HG03196 (cell line): ENCODE data around the gene C20orf202.
"Not testable (repeated sequence)": the region's sequence is repeated elsewhere in the genome, so short reads cannot be mapped to it uniquely, and the experiment has no call there.

Experiments
- ATAC-seq: cut with Tn5 transposase; IDR thresholded peaks from one replicate; pipeline ENCODE4 v1.9.1; 2021; ENCODE audit not compliant: unreplicated experiment

C20orf202 gene

GRCh38 chr20:1242530-1242929 is 39.3 kb downstream of the C20orf202 start:
- no peak for ATAC-seq

- ATAC-seq = no peak
Observed at GRCh38 chr20:1245578-1245977, 42.3 kb downstream of the C20orf202 start.

GRCh38 chr20:1247689-1248088 is 44.4 kb downstream of the C20orf202 start:
- no peak for ATAC-seq

- not testable (repeated sequence) for ATAC-seq
Observed at GRCh38 chr20:1250282-1250681, 47.0 kb downstream of the C20orf202 start.

- ATAC-seq = no peak
Observed at GRCh38 chr20:1252416-1252815, 49.2 kb downstream of the C20orf202 start.

GRCh38 chr20:1254254-1254653 is 51.0 kb downstream of the C20orf202 start:
- ATAC-seq = no peak

GRCh38 chr20:1255675-1256074 is 52.4 kb downstream of the C20orf202 start:
- ATAC-seq = no peak
